T follicular helper cell (primary cell): Measurements from ENCODE around the gene CDHR1.

Experiments
- DNase-seq: peaks from one replicate; pipeline ENCODE4 v3.0.0-alpha.2; 2020; ENCODE audit warnings: low read depth

The CDHR1 gene

GRCh38 chr10:84230359-84230758 lies 36.0 kb downstream of the CDHR1 start:
- no peak for DNase-seq

- DNase-seq: no peak
These were observed 38.0 kb downstream of the CDHR1 start for GRCh38 chr10:84232376-84232775.

- no peak for DNase-seq
These were observed 39.6 kb downstream of the CDHR1 start for GRCh38 chr10:84233940-84234339.

- no peak for DNase-seq
These were observed 40.1 kb downstream of the CDHR1 start for GRCh38 chr10:84234479-84234878.

- no peak for DNase-seq
These were observed 40.8 kb downstream of the CDHR1 start for GRCh38 chr10:84235096-84235495.

GRCh38 chr10:84236807-84237198 lies 42.5 kb downstream of the CDHR1 start:
- DNase-seq: no peak

GRCh38 chr10:84237199-84238051 lies 43.1 kb downstream of the CDHR1 start:
- no peak for DNase-seq

- no peak for DNase-seq
These were observed 44.6 kb downstream of the CDHR1 start for GRCh38 chr10:84238909-84239308.

- no peak for DNase-seq
These were observed 47.0 kb downstream of the CDHR1 start, which contains the start of gene LRIT1 for GRCh38 chr10:84241185-84241790. Gene LRIT1, minus strand, starts transcription at chr10:84241546. Its CDS starts 107 bp downstream, at chr10:84241439.

- no peak for DNase-seq
These were observed 49.4 kb downstream of the CDHR1 start for GRCh38 chr10:84243759-84244158.

- DNase-seq: no peak
These were observed 50.4 kb downstream of the CDHR1 start, which contains the start of gene RGR for GRCh38 chr10:84244651-84245270. Gene RGR, plus strand, starts transcription at chr10:84245053. Its CDS starts 38 bp downstream, at chr10:84245091.

GRCh38 chr10:84247496-84247895 lies 53.2 kb downstream of the CDHR1 start:
- DNase-seq: no peak

- no peak for DNase-seq
These were observed 54.5 kb downstream of the CDHR1 start for GRCh38 chr10:84248794-84249193.

- DNase-seq: no peak
These were observed 60.5 kb downstream of the CDHR1 start for GRCh38 chr10:84254552-84255478.

GRCh38 chr10:84256510-84257342 lies 62.4 kb downstream of the CDHR1 start:
- peak; percentile 4 for DNase-seq

GRCh38 chr10:84257343-84258020 lies 63.1 kb downstream of the CDHR1 start:
- DNase-seq: no peak

- no peak for DNase-seq
These were observed 63.8 kb downstream of the CDHR1 start for GRCh38 chr10:84258034-84258695.

GRCh38 chr10:84261236-84261915 lies 67.0 kb downstream of the CDHR1 start:
- DNase-seq: no peak
